Astrocyte (in vitro differentiated cells and primary cell): ENCODE results near the gene TMTC1. TPM values are rescaled to one million over a fixed set of nuclear protein-coding genes. Genes with fewer than 3 reads are reported as not detected.
A peak's percentile ranks its signal among the peaks of the same experiment; 100 is the strongest.

ENCODE experiments used
- DNase-seq: peaks from one replicate; pipeline ENCODE4 v3.0.0-alpha.2; 2010; ENCODE audit warnings: low read depth
- FAIRE-seq: peaks from 2 replicates; lab custom pipeline; 2011; peaks lifted over from hg19 to GRCh38; lab: Jason Lieb, UNC
- H2AFZ ChIP-seq: 2 replicates; pipeline ENCODE4 v1.6.0; 2012; ENCODE audit warnings: low read depth, low read length, inconsistent platforms
- H3K27ac ChIP-seq: 2 replicates; pipeline ENCODE4 v1.5.1; 2011; ENCODE audit warnings: low read depth, low read length, inconsistent platforms
- H3K27me3 ChIP-seq: 2 replicates; pipeline ENCODE4 v1.6.0; 2011; ENCODE audit warnings: low read length, inconsistent platforms; ENCODE audit not compliant: insufficient read depth
- H3K36me3 ChIP-seq: 2 replicates; pipeline ENCODE4 v1.5.1; 2011; ENCODE audit warnings: low read length, inconsistent platforms; ENCODE audit not compliant: insufficient read depth
- H3K4me1 ChIP-seq: 2 replicates; pipeline ENCODE4 v1.5.1; 2011; ENCODE audit warnings: low read length, inconsistent platforms; ENCODE audit not compliant: insufficient read depth
- H3K4me2 ChIP-seq: 2 replicates; pipeline ENCODE4 v1.6.0; 2012; ENCODE audit warnings: low read length, inconsistent platforms
- H3K4me3 ChIP-seq: 2 replicates; pipeline ENCODE4 v1.5.1; 2011; ENCODE audit warnings: low read depth, mild to moderate bottlenecking, low read length, inconsistent platforms; ENCODE audit not compliant: insufficient read depth
- H3K79me2 ChIP-seq: 2 replicates; pipeline ENCODE4 v1.6.0; 2012; ENCODE audit warnings: mild to moderate bottlenecking, low read length, inconsistent platforms; ENCODE audit not compliant: insufficient read depth
- H3K9ac ChIP-seq: 2 replicates; pipeline ENCODE4 v1.6.0; 2012; ENCODE audit warnings: mild to moderate bottlenecking, low read length, inconsistent platforms
- H3K9me3 ChIP-seq: 2 replicates; pipeline ENCODE4 v1.5.1; 2012; ENCODE audit warnings: low read depth, mild to moderate bottlenecking, low read length, inconsistent platforms; ENCODE audit not compliant: insufficient read depth
- H4K20me1 ChIP-seq: 2 replicates; pipeline ENCODE4 v1.6.0; 2012; ENCODE audit warnings: low read length, inconsistent platforms; ENCODE audit not compliant: insufficient read depth
- H3K27ac Mint-ChIP-seq: one replicate; pipeline ENCODE4 v1.8.0; 2021; ENCODE audit warnings: mild to moderate bottlenecking, mixed read lengths; ENCODE audit not compliant: unreplicated experiment
- H3K27me3 Mint-ChIP-seq: one replicate; pipeline ENCODE4 v1.8.0; 2021; ENCODE audit warnings: low read depth, mixed read lengths; ENCODE audit not compliant: unreplicated experiment
- H3K36me3 Mint-ChIP-seq: one replicate; pipeline ENCODE4 v1.8.0; 2021; ENCODE audit warnings: low read depth, mixed read lengths; ENCODE audit not compliant: unreplicated experiment
- H3K4me1 Mint-ChIP-seq: one replicate; pipeline ENCODE4 v1.8.0; 2021; ENCODE audit warnings: low read depth, mixed read lengths; ENCODE audit not compliant: unreplicated experiment
- H3K4me3 Mint-ChIP-seq: one replicate; pipeline ENCODE4 v1.8.0; 2021; ENCODE audit warnings: mild to moderate bottlenecking, moderate library complexity, mixed read lengths; ENCODE audit not compliant: unreplicated experiment
- H3K9me3 Mint-ChIP-seq: one replicate; pipeline ENCODE4 v1.8.0; 2021; ENCODE audit warnings: mild to moderate bottlenecking, mixed read lengths; ENCODE audit not compliant: unreplicated experiment
- EZH2 ChIP-seq: IDR thresholded peaks from 2 replicates; pipeline ENCODE4 v1.6.1; 2012; ENCODE audit warnings: mild to moderate bottlenecking, low read length, inconsistent platforms; ENCODE audit not compliant: insufficient read depth
- total RNA-seq: library from RNA; stranded (reverse); gene quantifications from 2 replicates; pipeline ENCODE4 v1.2.1, GENCODE V29; 2021
- TF ChIP-seq, protein P1 (sequence below): IDR thresholded peaks from 2 replicates; pipeline ENCODE4 v1.5.1; 2011; ENCODE audit warnings: low read depth, mild to moderate bottlenecking, inconsistent platforms, low read length, moderate library complexity; ENCODE audit not compliant: insufficient read depth

Gene TMTC1
- total RNA-seq, 1 donor from 2014 or later, result 4.7 TPM

DNA sequence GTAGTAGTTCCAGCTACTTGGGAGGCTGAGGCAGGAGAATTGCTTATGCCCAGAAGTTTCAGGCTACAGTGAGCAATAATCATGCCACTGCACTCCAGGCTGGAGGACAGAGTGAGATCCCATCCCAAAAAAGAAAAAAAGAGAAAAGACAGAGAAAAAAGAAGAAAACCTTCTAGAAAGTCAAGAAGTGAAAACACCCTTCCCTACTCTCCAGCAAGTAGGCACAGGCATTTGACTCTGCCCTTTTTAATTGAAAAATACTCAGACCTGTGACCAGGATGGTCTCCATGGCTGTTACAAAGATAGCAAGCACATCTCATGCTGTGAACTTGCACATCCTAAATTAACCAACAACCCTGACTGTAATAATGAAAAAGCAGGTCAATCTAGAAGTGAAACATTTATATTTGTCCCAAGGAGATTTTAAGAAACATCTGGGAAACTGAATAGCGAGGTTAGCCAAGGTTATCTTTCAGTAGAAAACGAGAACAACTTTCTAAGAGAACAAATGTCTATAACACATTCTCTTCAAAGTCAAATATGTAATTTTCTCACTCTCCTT, 2.0 kb downstream of the TMTC1 start:
- Histone ChIP-seq H3K4me1 (peaks cover 10% of the 10 kb centered on the region), H3K27ac (no peak overlapping the region), H3K27me3 (peaks cover 22% of the 10 kb centered on the region), H4K20me1 (no peaks in the 10 kb centered on the region), H3K79me2 (no peaks in the 10 kb centered on the region), H3K9me3 (no peaks in the 10 kb centered on the region), H3K36me3 (no peaks in the 10 kb centered on the region), H3K4me3 (peak overlapping the region; percentile 54), H3K4me2 (peak overlapping the region; percentile 91), H3K9ac (peak overlapping the region; percentile 70), H2AFZ (no peak overlapping the region)
- FAIRE-seq (no peak), DNase-seq (no peak)
- no peak for TF ChIP-seq EZH2
- TF ChIP-seq, protein P1, sequence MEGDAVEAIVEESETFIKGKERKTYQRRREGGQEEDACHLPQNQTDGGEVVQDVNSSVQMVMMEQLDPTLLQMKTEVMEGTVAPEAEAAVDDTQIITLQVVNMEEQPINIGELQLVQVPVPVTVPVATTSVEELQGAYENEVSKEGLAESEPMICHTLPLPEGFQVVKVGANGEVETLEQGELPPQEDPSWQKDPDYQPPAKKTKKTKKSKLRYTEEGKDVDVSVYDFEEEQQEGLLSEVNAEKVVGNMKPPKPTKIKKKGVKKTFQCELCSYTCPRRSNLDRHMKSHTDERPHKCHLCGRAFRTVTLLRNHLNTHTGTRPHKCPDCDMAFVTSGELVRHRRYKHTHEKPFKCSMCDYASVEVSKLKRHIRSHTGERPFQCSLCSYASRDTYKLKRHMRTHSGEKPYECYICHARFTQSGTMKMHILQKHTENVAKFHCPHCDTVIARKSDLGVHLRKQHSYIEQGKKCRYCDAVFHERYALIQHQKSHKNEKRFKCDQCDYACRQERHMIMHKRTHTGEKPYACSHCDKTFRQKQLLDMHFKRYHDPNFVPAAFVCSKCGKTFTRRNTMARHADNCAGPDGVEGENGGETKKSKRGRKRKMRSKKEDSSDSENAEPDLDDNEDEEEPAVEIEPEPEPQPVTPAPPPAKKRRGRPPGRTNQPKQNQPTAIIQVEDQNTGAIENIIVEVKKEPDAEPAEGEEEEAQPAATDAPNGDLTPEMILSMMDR, result no peak
- H3K4me3 Mint-ChIP-seq, result peak overlapping the region; percentile 90
- H3K36me3 Mint-ChIP-seq, result no peaks in the 10 kb centered on the region
- H3K4me1 Mint-ChIP-seq, result peaks cover 4% of the 10 kb centered on the region
- peak overlapping the region; percentile 62 for H3K27ac Mint-ChIP-seq
- no peaks in the 10 kb centered on the region for H3K9me3 Mint-ChIP-seq
- H3K27me3 Mint-ChIP-seq, result peaks cover 3% of the 10 kb centered on the region

DNA sequence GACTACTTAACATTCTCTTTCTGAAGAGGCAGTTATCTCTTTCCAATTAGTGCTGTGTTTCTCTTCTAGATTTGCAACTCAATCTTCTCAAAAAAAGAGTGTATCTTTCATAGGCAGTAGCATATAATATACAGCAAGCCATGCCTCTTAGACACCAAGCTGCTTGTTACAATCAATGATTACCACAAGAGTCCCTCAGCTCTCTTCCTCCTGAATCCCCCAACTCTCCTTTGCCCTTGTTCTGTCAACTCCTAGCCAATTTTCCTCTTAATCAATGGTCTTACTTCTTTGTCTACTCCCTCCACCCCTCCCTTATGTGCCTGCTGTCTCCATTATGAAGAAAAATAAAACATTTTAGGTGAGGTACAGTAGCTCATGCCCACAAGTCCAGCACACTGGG, 2.6 kb downstream of the TMTC1 start:
- Mint-ChIP-seq H3K4me3 (peak overlapping the region; percentile 52), H3K9me3 (no peaks in the 10 kb centered on the region), H3K27ac (no peak overlapping the region), H3K36me3 (no peaks in the 10 kb centered on the region), H3K27me3 (peaks cover 3% of the 10 kb centered on the region), H3K4me1 (peaks cover 4% of the 10 kb centered on the region)
- Histone ChIP-seq H4K20me1 (no peaks in the 10 kb centered on the region), H3K27me3 (peaks cover 20% of the 10 kb centered on the region), H3K27ac (no peak overlapping the region), H3K79me2 (no peaks in the 10 kb centered on the region), H3K4me1 (peaks cover 10% of the 10 kb centered on the region), H3K9me3 (no peaks in the 10 kb centered on the region), H3K4me2 (no peak overlapping the region), H2AFZ (no peak overlapping the region), H3K36me3 (no peaks in the 10 kb centered on the region), H3K9ac (no peak overlapping the region), H3K4me3 (no peak overlapping the region)
- DNase-seq (no peak), FAIRE-seq (no peak)
- TF ChIP-seq EZH2, result no peak
- TF ChIP-seq, protein P1, result no peak

DNA sequence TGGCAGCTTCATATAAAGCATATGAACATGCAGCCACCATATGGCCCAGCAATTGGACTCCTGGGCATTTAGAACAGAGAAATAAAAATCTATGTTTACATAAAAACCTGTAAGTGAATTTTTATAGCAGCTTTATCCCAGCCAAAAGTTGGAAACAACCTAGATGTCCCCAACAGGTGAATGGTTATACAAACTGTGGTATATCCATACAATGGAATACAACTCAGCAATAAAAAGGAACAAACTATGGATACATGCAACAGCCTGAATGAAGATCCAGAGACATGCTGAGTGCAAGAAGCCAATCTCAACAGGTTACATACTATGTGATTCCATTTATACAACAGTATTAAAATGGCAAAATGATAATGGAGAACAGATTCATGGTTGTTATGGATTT, 3.7 kb downstream of the TMTC1 start:
- H3K4me2 ChIP-seq, result no peak overlapping the region
- Mint-ChIP-seq H3K36me3 (peaks cover 1% of the 10 kb centered on the region), H3K9me3 (peaks cover 6% of the 10 kb centered on the region), H3K27me3 (peaks cover 3% of the 10 kb centered on the region), H3K4me3 (no peak overlapping the region), H3K27ac (no peak overlapping the region), H3K4me1 (peaks cover 4% of the 10 kb centered on the region)
- H3K36me3 ChIP-seq, result no peaks in the 10 kb centered on the region
- peaks cover 18% of the 10 kb centered on the region for H3K27me3 ChIP-seq
- FAIRE-seq (no peak), DNase-seq (no peak)
- TF ChIP-seq, protein P1, result no peak
- no peak for TF ChIP-seq EZH2
- H3K79me2 ChIP-seq, result no peaks in the 10 kb centered on the region
- no peaks in the 10 kb centered on the region for H4K20me1 ChIP-seq
- no peak overlapping the region for H2AFZ ChIP-seq
- H3K4me3 ChIP-seq, result no peak overlapping the region
- no peaks in the 10 kb centered on the region for H3K9me3 ChIP-seq
- peaks cover 10% of the 10 kb centered on the region for H3K4me1 ChIP-seq
- H3K27ac ChIP-seq, result no peak overlapping the region
- no peak overlapping the region for H3K9ac ChIP-seq
